ENCODE measurements around the gene LRRC4B.

Gene LRRC4B

DNA sequence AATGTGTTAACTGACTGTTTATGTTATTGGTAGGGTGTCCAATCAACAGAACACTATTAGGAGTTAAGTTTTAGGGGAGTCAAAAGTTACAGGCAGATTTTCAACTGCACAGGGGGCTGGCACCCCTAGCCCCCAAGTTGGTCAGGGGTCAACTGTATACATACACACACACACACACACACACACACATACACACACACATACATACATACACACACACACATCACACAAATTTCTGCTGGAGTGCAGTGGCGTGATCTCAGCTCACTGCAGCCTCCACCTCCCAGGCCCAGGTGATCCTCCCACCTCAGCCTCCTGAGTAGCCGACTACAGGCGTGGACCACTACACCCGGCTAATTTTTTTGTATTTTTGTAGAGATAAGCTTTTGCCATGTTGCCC lies 10.2 kb downstream of the LRRC4B start:
- no peak for DNase-seq (ENCODE audit: extremely low read depth, low read depth)

DNA sequence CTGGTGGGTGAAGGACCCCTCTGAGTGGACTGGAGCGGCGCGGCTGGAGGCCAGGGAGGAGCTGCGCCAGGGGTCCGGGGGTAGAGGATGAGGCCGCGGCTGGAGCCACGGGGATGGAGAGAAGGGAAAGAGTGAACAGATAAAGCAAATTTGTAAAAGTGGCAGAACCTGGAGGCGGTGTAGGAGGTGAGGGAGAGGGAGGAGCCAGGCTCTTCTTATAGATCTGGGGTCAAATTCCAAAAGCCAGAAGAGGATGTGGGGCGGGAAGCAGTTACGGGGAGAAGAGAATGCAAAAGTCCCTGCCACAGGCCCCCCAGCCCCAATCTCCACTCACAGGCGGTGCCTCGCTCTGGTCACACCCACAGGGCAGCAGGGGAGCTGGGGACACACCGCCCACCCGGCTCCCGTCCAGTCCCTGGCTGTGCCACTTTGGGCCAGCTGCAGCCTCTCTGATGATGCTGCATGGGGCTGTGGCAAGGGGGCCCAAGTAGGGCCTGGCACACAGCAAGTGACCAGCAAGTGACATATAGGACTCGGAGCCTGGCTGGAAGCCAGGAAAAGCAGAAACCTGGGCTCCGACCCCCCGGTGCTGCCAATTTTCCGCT lies 11.1 kb downstream of the LRRC4B start:
- TF ChIP-seq, protein P1, sequence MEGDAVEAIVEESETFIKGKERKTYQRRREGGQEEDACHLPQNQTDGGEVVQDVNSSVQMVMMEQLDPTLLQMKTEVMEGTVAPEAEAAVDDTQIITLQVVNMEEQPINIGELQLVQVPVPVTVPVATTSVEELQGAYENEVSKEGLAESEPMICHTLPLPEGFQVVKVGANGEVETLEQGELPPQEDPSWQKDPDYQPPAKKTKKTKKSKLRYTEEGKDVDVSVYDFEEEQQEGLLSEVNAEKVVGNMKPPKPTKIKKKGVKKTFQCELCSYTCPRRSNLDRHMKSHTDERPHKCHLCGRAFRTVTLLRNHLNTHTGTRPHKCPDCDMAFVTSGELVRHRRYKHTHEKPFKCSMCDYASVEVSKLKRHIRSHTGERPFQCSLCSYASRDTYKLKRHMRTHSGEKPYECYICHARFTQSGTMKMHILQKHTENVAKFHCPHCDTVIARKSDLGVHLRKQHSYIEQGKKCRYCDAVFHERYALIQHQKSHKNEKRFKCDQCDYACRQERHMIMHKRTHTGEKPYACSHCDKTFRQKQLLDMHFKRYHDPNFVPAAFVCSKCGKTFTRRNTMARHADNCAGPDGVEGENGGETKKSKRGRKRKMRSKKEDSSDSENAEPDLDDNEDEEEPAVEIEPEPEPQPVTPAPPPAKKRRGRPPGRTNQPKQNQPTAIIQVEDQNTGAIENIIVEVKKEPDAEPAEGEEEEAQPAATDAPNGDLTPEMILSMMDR (IDR thresholded peaks at IDR 0.05; ENCODE audit: low read depth, low read length), result no peak
- DNase-seq (ENCODE audit: extremely low read depth, low read depth), result no peak

More for the DNA sequence above, 10.2 kb downstream of the LRRC4B start:
- TF ChIP-seq, protein P1 (IDR thresholded peaks at IDR 0.05; ENCODE audit: low read depth, low read length), result no peak

DNA sequence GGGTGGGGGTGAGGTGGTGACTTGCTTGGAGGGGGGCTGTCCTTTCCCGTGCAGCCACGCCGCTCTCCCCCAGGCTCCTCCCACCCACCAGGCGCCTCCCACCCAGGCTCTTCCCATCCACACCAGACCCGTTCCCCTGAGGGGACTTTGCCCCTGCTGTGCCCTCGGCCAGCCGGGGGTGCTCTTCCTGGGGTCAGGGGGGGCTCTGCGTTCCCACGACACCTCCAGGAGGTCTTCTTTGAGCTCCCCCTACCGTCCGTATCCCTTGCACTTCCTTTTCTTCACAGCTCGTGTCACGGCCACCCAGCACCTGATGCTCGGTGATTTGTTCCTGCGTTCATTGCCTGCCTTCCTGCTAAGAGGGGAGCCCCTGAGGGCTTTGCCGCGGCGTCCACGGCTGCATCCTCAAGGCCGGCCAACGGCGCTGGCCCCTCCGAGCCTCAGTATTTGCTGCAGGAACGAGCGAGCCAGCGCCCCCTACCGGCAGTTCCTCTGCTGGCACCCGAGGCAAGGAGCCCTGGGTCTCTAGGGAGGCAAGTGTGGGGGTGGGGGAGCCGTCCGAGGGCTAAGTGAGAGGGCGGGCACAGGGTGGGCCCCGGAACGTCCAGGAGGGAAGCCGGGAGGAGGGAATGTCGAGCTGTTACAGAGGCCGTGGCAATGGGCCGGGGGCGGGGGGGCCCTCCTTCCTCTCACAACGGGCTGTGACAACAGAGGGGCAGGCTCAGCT lies 11.8 kb downstream of the LRRC4B start:
- peak; percentile 25 for DNase-seq (ENCODE audit: extremely low read depth, low read depth)
- TF ChIP-seq, protein P1 (IDR thresholded peaks at IDR 0.05; ENCODE audit: low read depth, low read length), result peak; percentile 85

DNA sequence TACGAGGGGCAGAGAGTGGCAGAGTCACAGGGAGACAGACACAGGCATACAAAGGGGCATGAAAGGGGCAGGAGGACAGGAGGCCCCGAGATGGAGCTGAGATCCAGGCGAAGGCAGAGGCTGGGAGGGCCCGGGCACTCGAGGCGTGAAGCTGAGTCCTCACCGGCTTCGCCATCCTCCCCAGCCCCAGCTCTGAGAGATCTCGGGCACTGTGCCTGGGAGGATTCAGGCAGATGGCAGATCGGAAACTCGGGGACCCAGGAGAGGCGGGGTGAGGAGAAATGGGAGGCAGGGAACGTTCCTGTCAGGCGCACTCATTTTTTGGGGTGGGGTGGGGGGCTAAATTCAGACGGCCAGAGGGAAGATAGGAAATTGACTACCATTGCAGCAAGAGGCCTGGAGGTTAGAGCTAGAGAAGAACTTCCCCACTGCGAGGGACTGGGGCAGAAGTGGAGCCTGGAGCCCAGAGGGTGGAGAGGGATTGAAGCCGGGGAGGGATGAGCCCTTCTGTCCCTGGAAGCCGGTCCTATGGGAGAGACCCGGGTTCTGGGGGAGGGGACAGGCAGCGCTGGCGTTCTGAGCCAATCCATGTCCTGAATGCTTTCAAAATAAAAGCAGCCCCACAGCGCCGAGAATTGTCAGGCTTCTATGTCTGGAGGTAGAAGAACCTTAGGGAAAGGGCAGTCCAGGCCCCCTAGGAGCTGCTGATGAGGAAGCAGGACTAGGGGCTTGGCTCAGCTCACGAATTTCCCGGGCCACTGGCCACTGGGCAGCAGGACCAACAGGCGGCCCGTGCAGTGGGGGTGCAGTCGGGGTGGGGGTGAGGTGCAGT lies 12.6 kb downstream of the LRRC4B start:
- no peak for DNase-seq (ENCODE audit: extremely low read depth, low read depth)
- TF ChIP-seq, protein P1 (IDR thresholded peaks at IDR 0.05; ENCODE audit: low read depth, low read length), result no peak

DNA sequence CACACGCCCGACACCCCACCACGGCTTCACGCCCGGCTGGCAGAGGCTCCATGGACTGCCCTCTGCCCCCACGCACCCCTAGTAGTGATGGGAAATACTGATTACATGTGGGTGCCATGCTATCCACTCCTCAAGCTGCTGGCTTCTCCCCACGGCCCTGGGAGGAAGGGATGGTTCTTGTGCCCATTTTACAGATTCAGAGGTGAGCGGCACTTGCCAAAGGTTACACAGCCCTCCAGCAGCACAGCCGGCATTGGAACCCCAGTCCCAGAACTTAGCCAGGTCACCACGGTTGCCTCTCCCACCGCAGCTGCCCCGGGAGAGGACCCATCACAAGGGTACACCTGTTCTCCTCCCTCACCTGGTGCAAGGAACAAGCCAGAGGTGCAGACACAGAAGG lies 13.2 kb downstream of the LRRC4B start:
- no peak for DNase-seq (ENCODE audit: extremely low read depth, low read depth)
- TF ChIP-seq, protein P1 (IDR thresholded peaks at IDR 0.05; ENCODE audit: low read depth, low read length), result no peak

DNA sequence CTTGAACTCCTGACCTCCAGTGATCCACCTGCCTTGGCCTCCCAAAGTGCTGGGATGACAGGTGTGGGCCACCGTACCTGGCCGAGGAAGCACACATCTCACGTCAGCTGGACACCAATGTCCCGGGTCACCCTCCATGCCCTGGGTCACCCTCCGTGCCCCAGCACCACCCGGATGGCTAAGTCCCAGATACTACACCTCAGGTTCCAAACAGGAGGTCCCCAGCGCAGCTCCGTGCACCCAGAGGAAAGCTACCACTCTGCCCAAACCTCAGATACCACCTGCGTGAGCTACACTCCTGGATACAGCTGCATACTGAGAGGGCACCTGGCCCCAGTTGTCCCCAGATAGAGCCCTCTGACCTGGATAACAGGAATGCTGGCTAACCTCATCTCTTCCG lies 14.0 kb downstream of the LRRC4B start:
- TF ChIP-seq, protein P1 (IDR thresholded peaks at IDR 0.05; ENCODE audit: low read depth, low read length), result no peak
- no peak for DNase-seq (ENCODE audit: extremely low read depth, low read depth)

Data from AG09319 (cell line).